VCaP (cell line): ENCODE results near the gene FCER2.

Source experiments
- H3K27ac ChIP-seq: fragments of 450-650 bp; 2 replicates; pipeline ENCODE4 v1.5.1; 2017
- TF ChIP-seq, protein P1 (sequence below): fragments of 450-650 bp; conservative IDR thresholded peaks from 2 replicates; pipeline ENCODE4 v1.5.1; 2017; ENCODE audit warnings: mild to moderate bottlenecking, moderate library complexity

The FCER2 gene

DNA sequence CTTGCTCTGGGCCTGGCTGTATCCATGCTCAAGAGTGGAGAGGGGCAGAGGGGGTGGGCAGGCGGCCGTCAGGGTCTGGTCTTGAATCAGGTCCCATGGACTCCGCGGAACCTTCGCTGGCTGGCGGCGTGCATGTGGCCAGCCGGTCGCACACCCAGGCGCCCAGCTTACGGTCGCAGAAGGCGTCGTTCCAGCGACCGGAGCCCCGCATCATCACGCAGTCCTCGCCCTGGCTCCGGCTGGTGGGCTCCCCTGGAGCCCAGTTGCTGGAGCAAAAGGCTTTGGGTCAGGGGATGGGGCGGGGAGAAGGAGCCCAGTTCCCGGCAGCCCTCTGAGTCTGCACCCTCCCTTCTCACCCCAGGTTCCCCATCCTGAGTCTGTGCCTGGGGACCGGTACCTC, 12.8 kb downstream of the FCER2 start:
- H3K27ac ChIP-seq = no peak overlapping the region
- TF ChIP-seq, protein P1, sequence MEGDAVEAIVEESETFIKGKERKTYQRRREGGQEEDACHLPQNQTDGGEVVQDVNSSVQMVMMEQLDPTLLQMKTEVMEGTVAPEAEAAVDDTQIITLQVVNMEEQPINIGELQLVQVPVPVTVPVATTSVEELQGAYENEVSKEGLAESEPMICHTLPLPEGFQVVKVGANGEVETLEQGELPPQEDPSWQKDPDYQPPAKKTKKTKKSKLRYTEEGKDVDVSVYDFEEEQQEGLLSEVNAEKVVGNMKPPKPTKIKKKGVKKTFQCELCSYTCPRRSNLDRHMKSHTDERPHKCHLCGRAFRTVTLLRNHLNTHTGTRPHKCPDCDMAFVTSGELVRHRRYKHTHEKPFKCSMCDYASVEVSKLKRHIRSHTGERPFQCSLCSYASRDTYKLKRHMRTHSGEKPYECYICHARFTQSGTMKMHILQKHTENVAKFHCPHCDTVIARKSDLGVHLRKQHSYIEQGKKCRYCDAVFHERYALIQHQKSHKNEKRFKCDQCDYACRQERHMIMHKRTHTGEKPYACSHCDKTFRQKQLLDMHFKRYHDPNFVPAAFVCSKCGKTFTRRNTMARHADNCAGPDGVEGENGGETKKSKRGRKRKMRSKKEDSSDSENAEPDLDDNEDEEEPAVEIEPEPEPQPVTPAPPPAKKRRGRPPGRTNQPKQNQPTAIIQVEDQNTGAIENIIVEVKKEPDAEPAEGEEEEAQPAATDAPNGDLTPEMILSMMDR = no peak

DNA sequence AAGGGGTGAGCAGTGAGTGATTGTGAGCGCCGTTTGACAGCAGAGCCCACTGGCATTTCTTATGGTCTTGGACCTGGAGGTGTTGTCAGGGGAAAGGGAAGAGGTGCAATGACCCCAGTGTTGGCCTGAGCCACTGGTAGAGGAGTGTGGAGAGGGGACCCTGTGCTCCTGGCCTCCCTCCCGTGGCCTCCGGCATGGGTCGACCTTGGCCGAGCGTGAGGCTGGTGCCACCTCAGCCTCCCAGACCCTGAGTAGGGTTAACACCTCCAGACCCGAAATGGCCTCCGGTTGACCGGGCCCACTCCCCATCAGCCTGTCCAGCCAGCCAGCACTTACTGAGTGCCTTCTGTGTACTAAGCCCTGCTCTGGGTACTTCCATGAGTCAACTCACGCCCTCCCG, 14.8 kb downstream of the FCER2 start:
- no peak overlapping the region for H3K27ac ChIP-seq
- TF ChIP-seq, protein P1 = no peak

DNA sequence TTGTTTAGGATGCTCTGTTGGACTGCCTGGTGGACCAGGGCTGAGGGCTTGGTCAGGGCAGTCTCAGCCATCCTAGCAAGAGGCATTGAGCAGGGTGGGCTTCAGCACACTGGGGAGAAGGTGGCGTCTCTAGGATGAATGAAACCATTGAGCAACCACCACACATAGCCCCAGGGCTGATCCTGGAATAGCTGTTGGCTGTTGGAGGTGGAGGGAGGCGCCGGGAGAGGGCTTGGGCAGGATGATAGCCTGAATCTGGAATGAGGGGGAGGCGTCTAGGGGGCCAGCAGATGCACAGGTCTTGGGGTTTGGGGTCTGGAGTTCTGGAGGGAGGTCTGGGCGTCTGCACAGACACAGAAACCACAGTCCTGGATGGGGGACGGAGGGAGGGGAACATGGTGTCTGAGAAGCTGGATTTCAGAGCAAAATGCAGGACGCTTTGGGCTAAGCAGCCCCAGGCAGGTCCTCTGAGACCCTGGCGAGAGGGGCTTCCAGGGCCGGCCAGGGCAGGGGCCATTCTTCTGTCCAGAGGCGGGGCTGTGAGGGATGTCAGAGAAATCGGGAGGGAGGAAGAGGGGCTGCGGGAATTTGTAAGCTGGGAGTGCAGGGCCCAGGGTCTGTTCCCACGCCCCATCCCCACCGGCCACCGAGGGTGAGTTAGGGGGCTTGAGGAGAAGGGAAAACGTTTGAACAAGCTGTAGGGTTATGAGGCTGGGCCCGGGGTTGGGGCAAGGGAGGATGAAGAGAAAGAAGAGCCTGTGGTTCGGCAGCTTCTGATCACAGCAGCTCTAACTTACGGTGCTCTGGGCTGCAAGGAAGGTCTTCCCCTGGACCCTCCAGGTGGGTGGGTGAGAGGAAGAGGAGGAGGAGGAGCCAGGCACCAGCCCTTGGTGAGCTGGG, 16.1 kb downstream of the FCER2 start:
- TF ChIP-seq, protein P1 = no peak
- no peak overlapping the region for H3K27ac ChIP-seq

DNA sequence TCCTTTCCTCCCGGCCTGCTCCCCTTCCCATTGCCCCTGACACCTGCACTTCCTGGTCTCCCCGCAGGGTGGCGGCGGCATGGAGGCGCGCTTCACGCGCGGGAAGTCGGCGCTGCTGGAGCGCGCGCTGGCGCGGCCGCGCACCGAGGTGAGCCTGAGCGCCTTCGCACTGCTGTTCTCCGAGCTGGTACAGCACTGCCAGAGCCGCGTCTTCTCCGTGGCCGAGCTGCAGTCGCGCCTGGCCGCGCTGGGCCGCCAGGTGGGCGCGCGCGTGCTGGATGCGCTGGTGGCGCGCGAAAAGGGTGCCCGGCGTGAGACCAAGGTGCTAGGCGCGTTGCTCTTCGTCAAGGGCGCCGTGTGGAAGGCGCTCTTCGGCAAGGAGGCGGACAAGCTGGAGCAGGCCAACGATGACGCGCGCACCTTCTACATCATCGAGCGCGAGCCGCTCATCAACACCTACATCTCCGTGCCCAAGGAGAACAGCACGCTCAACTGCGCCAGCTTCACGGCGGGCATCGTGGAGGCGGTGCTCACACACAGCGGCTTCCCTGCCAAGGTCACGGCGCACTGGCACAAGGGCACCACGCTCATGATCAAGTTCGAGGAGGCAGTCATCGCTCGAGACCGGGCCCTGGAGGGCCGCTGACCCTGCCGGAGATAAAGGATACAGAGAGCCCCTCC, 19.6 kb downstream of the FCER2 start:
- TF ChIP-seq, protein P1 = no peak
- no peak overlapping the region for H3K27ac ChIP-seq

DNA sequence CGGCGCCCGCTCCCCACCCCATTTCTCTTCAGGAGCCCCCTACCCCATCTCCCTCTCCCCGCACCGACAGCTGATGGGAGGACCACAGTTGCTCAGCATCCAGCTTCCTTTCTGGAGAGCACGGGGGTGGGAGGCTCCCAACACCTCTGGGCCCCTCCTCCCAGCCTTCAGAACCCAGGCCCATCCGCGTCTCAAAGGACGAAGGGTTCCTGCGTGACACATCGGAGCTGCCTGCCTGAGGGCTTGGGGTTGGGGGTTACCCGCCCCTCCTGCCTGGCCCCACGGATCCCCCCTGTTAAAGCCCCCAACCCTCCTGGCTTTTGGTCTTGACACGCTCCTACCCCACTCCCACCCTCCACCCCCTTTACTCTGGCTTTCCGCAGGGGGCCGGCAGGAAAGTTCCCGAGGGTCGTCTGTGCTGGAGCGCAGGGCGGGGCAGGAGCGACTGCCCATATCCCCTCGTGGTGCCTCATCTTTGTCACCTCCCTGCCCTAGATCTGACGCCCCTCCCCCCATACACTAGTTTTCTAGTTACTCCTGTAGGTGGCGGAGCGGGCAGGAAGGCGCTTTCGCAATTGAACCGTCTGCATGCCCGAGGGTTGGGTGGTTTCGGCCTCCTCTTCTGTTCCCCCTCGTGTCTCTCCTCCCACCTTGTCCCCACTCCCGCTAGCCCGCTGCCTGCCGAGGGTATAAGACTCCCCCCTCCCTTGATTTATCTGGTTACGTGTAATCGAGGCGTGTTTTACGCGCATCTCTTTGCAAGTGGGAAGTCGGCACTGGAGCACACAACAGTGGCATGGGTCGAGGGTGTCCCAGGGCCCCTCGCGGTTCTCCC, 20.4 kb downstream of the FCER2 start:
- TF ChIP-seq, protein P1 = peak; percentile 41
- H3K27ac ChIP-seq = peak overlapping the region; percentile 79; the same call in 1 of the 2 replicates

- H3K27ac ChIP-seq = peak within 1 kb of the TSS; percentile 79; the same call in 1 of the 2 replicates
- TF ChIP-seq, protein P1 = peak; percentile 92
Measured at GRCh38 chr19:7680606-7681339, 21.2 kb downstream of the FCER2 start, which contains the start of gene TRAPPC5. TRAPPC5 (plus strand) TSS chr19:7680833; CDS start chr19:7682254, 1,421 bp downstream.
